GM21447 (cell line): ENCODE results near the gene CLK3.
"Not testable (repeated sequence)": the region's sequence is repeated elsewhere in the genome, so short reads cannot be mapped to it uniquely, and the experiment has no call there.

Experiments
- ATAC-seq: cut with Tn5 transposase; IDR thresholded peaks from one replicate; pipeline ENCODE4 v1.9.1; 2021; ENCODE audit not compliant: unreplicated experiment

Gene CLK3

GRCh38 chr15:74615508-74616365 lies at the start of gene CLK3:
Gene CLK3, plus strand, starts transcription at chr15:74615836. Its CDS starts 3,361 bp downstream, at chr15:74619197.
- ATAC-seq: peak; percentile 67

DNA sequence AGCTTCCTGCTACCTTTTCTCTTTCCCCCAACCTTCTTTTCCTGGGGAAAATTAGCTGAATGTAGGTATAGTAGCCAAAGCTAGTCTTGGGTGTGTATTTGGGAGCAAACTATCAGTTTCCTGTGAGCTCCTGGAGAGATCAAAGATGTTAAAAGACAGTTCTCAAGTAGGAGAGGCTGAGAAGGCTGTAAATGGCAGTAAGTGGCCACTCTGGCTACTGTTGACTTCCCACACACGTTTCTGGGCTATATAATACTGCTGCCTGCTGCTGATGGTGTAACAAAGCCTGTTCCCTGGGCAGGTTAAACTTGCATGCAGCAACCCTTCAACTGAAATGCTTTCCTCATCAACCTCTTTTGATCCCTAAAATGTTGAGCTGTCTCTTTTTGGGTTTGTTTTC lies 47.0 kb upstream of the CLK3 start:
- no peak for ATAC-seq

DNA sequence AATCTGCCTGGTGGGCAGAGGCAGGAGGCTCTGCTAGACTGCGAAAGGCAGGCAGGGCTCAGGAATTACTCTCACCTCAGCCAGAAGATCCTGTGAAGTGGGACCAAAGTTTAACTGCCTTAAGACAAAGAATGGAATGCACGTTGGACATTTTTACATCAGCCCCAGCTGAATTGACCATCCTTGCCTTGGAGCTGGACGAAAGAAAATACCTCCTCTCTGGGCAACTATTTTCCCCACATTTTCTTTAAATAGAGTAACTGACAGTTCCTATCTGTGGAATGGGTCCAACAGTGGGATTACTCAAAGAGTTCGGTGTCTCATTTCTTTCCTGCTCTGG lies 45.9 kb upstream of the CLK3 start:
- ATAC-seq: no peak

GRCh38 chr15:74571191-74571590 lies 44.4 kb upstream of the CLK3 start:
- ATAC-seq: no peak

DNA sequence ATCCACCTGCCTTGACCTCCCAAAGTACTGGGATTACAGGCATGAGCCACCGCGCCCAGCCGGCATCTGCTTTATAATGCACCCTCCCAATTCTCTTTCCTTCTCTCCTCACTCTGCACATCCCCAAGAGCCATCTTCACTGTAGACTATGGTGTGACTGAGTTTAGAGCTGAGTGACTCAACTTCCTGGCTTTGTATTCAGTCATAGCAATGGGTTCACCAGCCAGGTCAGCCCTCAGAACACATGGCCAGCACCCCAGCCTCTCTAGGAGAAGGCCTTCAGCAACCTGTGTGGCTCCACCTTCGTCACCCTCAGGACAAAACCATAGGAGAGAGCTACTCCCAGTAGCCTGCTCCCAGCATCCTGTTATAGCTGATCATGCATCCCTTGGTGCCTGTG lies 41.6 kb upstream of the CLK3 start:
- ATAC-seq: no peak

DNA sequence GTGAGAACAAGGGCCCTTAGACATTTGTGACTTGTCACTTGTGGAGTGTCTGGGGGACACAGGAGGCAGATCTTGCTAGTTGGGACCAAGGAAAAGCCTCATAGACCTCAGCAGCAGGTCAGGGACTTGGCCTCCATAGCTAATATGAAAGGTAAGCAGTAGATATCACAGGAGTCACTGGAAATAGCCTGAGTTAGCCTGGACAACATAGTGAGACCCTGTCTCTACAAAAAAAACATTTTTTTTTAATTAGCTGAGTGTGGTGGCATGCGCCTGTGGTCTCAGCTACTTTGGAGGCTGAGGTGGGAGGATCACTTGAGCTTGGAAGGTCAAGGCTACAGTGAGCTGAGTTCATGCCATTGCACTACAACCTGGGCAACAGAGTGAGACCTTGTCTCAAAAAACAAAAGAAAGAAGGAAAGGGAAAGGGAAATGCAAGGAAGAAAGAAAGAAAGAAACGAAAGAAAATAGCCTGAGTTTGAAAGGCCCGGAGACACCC lies 37.1 kb upstream of the CLK3 start:
- ATAC-seq: no peak

- no peak for ATAC-seq
Observed at GRCh38 chr15:74579001-74579400, 36.6 kb upstream of the CLK3 start.

DNA sequence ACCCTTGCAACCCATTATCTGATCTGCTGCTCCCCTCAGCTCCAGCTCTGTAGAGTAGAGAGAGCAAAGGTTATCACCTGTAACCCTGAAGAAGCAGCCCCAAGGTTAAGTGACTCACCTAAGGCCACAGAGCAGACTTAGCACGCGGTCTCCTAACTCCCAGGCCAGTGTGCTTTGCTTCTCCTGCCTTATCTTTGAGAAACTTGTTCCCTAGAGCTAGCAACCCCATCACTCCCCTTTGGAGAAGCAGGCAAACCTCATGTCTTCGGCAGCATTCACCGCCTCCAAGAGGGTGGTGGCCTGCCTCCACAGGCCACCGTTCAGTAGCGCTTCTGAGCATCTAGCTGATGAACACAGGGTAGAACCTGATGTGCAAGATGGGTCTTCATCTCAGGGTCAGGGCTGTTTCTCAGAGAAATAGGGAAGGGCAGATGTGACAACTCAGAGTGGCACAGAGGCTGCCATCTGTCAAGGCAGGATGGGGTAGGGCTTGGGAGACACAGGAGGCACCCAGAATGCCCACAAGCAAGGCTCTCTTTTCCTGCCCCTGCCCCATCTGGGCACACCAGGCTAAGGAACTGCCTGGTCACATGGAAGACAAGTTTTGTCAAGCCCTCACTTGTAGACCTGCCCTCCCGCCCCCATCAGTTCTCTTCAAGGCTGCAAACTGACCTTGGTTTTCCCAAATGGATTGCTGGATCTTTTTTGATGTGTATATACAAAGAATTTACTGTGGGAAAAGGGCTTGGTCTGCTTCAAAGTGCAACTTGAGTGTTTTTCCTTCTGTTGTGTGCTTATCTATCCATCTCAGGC lies 34.9 kb upstream of the CLK3 start:
- ATAC-seq: no peak

- no peak for ATAC-seq
Observed at GRCh38 chr15:74584204-74584603, 31.4 kb upstream of the CLK3 start.

DNA sequence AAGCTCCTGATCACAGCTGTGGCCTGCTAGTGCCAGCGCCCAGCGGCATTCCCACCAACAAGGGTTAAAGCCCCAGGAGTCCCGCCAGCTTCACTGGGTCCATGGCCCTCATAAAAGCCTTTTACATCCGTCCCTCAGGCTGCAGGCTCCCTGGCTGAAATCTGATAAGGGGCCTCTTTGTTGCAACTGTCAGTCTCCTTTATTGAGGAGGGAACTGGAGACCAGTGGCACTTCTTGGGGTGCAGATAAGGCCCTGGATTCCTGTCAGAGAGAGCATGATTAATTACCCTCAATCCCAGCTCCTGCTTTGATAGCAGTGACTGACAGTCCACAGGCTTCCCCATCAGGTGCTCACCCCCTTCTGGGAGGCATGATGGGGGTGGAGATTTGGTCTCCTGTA lies 30.9 kb upstream of the CLK3 start:
- ATAC-seq: no peak

DNA sequence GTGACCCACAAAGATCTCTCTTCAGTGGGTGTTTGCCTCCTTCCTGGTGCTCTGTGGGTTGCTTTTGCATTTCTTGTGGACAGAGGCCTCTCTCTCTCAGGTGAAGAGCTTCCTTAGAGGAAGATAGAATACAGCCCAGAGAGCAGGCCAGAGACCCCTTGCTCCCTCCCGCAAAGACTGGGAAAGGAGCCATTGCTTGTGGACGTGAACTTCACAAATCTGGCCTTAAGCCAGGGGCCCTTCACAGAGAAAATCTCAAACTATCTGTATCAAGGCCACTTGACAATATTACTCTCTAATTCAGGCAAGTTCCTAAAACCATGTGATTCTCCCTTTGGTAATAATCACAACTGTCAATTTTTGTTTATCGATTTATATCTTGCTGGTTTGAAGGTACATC lies 30.4 kb upstream of the CLK3 start:
- ATAC-seq: no peak

GRCh38 chr15:74585857-74586256 lies 29.8 kb upstream of the CLK3 start:
- ATAC-seq: no peak

- ATAC-seq: no peak
Observed at GRCh38 chr15:74589826-74590225, 25.8 kb upstream of the CLK3 start.

DNA sequence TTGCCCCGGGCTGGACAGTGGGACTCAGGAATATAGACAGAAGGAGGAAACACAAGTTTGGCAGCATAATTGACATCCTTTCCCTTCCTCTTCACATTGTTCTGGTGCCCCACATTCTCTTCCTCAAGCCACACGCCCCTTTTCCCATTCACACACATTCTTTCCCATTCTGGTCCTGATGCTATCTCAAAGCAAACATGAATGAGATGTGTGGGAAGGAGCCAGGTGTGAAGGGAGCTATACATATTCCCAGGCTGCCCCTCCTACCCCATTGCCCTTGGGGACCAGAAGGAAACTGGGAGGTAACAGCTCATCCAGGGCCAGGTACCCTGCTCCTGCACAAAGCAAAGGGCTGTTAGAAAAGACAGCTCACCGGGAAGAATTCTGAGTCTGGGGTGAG lies 23.4 kb upstream of the CLK3 start:
- no peak for ATAC-seq

GRCh38 chr15:74593122-74593521 lies 22.5 kb upstream of the CLK3 start:
- ATAC-seq: no peak

DNA sequence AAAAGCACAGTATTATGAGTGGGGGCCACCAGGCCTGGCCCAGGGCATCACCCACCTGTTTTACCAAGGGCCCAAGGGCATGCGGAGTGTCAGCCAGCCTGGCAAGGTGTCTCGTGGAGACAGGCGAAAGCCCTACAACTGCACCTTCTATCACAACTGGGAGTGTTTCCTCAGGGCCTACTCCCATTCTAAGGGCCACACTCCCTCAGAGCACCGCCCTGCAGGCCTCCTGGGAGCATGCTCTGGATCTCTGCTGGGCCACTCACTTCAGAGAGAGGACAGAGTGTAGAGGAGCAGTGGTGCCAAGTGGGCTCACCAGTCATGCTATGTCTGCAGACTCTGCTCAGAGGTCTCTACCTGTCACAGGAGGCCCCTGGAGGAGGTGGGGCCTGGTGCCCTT lies 21.2 kb upstream of the CLK3 start:
- ATAC-seq: no peak

DNA sequence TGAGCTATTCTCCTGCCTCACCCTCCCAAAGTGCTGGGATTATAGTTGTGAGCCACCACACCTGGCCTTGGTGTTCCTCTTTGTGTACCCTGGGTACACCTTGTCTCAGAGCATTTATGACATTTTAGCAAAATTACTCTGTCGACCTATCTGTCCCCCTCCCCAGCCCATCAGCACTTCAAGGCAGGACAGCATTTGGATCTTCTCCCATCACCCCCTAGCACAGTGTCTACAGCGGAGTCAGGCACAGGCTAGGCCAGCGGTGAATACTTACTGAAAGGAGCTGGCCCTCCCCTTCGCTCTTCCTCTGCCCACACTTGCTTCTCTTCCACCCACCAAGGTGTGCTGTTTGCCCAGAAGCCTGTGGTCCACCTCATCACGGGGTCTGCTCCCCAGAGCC lies 20.4 kb upstream of the CLK3 start:
- no peak for ATAC-seq

DNA sequence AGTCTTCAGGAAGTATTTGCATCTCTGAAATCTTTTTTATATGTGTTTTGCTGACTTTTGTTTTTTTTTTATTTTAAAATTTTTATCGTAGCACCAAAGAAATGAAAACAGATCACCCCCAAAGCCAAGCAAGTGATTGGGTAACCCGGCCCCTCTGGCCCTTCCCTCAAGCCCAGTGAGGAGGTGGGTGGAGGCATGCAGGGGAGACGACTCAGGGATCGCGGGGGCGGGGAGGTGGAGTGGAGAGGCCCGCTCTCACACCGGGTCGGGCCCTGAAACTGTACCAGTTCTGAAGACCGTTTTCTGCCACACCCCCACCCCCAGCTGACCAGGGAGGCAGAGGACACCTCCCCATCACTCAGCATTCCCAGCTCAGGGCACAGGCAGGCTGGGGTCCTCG lies 18.9 kb upstream of the CLK3 start:
- ATAC-seq: not testable (repeated sequence)

GRCh38 chr15:74597146-74597705 lies 18.4 kb upstream of the CLK3 start:
- ATAC-seq: not testable (repeated sequence)

GRCh38 chr15:74598126-74598842 lies 17.4 kb upstream of the CLK3 start:
- peak; percentile 90 for ATAC-seq

GRCh38 chr15:74599156-74599555 lies 16.5 kb upstream of the CLK3 start:
- ATAC-seq: no peak
